ENCODE data around the gene TMEM138. TPM values are rescaled to one million over a fixed set of nuclear protein-coding genes. Genes with fewer than 3 reads are reported as not detected.

TMEM138 gene
- total and polyA plus RNA-seq, 12 donors, result 14.4 to 35.3 (median 17.8) TPM

DNA sequence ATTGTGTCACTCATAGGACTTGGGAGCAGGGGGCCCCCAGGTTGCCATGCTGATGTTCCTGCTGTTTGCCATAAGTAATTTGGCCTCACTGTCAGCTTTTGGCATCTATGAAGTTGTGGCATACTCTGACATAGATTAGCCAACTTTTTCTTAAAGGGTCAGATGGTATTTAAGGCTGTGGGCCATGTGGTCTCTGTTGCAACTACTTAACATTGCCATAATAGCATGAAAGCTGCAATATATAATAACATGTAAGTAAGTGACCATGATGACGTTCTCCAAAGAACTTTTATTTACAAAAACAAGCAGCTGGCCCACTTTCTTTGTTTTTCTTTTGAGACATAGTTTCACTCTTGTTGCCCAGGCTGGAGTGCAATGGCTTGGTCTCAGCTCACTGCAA is 28.0 kb downstream of the TMEM138 start:
- TF ChIP-seq, protein P1, sequence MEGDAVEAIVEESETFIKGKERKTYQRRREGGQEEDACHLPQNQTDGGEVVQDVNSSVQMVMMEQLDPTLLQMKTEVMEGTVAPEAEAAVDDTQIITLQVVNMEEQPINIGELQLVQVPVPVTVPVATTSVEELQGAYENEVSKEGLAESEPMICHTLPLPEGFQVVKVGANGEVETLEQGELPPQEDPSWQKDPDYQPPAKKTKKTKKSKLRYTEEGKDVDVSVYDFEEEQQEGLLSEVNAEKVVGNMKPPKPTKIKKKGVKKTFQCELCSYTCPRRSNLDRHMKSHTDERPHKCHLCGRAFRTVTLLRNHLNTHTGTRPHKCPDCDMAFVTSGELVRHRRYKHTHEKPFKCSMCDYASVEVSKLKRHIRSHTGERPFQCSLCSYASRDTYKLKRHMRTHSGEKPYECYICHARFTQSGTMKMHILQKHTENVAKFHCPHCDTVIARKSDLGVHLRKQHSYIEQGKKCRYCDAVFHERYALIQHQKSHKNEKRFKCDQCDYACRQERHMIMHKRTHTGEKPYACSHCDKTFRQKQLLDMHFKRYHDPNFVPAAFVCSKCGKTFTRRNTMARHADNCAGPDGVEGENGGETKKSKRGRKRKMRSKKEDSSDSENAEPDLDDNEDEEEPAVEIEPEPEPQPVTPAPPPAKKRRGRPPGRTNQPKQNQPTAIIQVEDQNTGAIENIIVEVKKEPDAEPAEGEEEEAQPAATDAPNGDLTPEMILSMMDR (IDR thresholded peaks at IDR 0.05), result no peak
- Histone ChIP-seq H3K36me3 (peaks cover 0 to 16% (median 7%) of the 10 kb centered on the region in 9 donors), H3K27ac (no peak overlapping the region), H3K4me3 (no peak overlapping the region), H3K27me3 (no peaks in the 10 kb centered on the region), H3K4me1 (peaks cover 4 to 28% (median 17%) of the 10 kb centered on the region in 9 donors), H3K9me3 (no peaks in the 10 kb centered on the region)
- 84 to 86% methylated on average over 1 of the region's 1 CpG for WGBS, 2 donors
- no peak for DNase-seq
- no peak for ATAC-seq
- intact Hi-C loops (cut with DNase I), result no loop called here

DNA sequence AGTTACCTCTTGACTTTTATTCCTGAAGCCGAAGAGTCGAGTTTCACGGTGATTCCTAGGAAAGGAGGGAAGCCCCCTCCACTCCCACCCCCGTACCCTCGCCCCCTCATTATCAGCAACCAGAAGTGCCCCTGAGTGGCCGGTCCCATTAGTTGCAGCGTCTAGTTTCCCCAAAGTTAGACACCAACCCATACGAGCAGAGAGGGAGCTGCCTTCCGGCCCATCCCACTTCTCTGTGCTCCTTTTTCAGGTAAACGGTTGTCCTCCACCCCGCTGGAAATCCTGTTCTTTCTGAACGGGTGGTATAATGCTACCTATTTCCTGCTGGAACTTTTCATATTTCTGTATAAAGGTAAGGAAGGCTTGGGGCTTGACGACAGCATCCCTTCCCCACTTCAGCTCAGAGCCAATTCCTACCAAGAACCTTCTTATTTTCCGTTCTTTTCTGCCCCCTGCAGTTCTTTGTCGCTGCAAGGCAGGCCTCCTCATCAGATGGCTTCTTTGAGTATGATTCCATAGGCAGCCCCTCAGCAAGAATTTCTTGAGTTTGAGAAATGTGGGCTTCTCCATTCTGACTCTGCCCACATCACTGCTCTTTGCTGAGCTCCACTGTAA is 30.9 kb downstream of the TMEM138 start:
- 3 to 4% methylated on average over 15 of the region's 15 CpGs for WGBS, 2 donors
- intact Hi-C loops (cut with DNase I), result loop anchor here in 1 of 10 donors (2.0 kb wide), 1 partner anchor 60 kb away; the partner anchor contains the start of genes DDB1 and TKFC
- H3K4me1 ChIP-seq, result peaks cover 0 to 22% (median 17%) of the 10 kb centered on the region in 9 donors
- H3K36me3 ChIP-seq, result peaks cover 0 to 45% (median 24%) of the 10 kb centered on the region in 9 donors
- peak overlapping the region in 9 of 10 donors; percentile 76 to 95 (median 85) for H3K27ac ChIP-seq
- DNase-seq (no peak), ATAC-seq (peak in 6 of 8 donors; percentile 15 to 44 (median 27))
- H3K27me3 ChIP-seq, result no peaks in the 10 kb centered on the region
- TF ChIP-seq, protein P1 (IDR thresholded peaks at IDR 0.05), result peak in 1 of 9 donors; percentile 10
- peak overlapping the region; percentile 58 to 85 (median 74) for H3K4me3 ChIP-seq
- H3K9me3 ChIP-seq, result no peaks in the 10 kb centered on the region

DNA sequence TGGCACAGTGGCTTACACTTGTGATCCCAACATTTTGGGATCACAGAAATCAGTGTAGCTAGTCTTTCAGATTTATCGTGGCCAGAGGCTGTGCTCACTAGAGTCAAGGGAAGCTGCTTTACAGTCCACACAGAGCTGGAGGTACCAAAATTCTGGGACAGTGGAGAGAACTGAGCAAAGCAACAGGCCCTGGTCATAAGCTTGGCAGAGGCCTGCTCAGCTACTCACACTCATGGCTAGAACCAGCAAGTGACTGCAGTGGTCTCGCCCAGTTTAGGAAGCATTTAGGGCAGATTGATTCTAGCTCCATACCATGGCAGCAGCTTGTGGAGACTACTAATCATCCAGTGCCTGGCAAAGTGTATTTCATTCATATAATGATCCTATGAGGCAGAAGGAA is 39.0 kb downstream of the TMEM138 start:
- H3K9me3 ChIP-seq, result no peaks in the 10 kb centered on the region
- H3K36me3 ChIP-seq, result peaks cover 0 to 98% (median 25%) of the 10 kb centered on the region in 9 donors
- ATAC-seq (peak in 1 of 8 donors; percentile 30), DNase-seq (no peak)
- H3K4me3 ChIP-seq, result no peak overlapping the region
- 93% methylated on average over 2 of the region's 2 CpGs for WGBS, 2 donors
- no peaks in the 10 kb centered on the region for H3K27me3 ChIP-seq
- peaks cover 0 to 8% (median 0%) of the 10 kb centered on the region in 9 donors for H3K4me1 ChIP-seq
- intact Hi-C loops (cut with DNase I), result no loop called here
- TF ChIP-seq, protein P1 (IDR thresholded peaks at IDR 0.05), result no peak
- H3K27ac ChIP-seq, result no peak overlapping the region

DNA sequence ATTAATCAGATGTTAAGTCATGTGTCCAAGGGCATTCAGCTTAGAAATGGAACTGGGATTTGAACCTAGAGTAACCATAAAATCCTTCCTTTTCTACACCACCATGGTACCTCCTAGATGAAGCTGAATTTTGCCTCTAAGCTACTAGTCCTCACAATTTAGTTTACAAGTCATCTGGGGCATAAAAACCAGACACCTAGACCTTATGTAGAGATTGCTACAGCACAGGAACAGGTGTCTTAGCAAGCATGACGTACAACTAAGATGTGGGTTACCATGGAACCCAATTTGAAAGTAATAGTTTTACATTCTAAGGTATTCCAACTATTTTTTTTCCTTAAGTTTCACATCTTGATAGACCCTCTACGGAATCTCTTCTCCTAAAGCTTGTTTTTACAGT is 39.4 kb downstream of the TMEM138 start:
- no peaks in the 10 kb centered on the region for H3K27me3 ChIP-seq
- ATAC-seq (no peak), DNase-seq (no peak)
- H3K27ac ChIP-seq, result no peak overlapping the region
- WGBS, 2 donors, result 89 to 95% methylated on average over 2 of the region's 2 CpGs
- TF ChIP-seq, protein P1 (IDR thresholded peaks at IDR 0.05), result no peak
- H3K36me3 ChIP-seq, result peaks cover 0 to 98% (median 26%) of the 10 kb centered on the region in 9 donors
- H3K9me3 ChIP-seq, result no peaks in the 10 kb centered on the region
- intact Hi-C loops (cut with DNase I), result no loop called here
- H3K4me1 ChIP-seq, result peaks cover 0 to 8% (median 0%) of the 10 kb centered on the region in 9 donors
- H3K4me3 ChIP-seq, result no peak overlapping the region

All from heart right ventricle (tissue), 16 donors.